ENCODE measurements around the gene TENT4B.
"Not testable (repeated sequence)": the region's sequence is repeated elsewhere in the genome, so short reads cannot be mapped to it uniquely, and the experiment has no call there.

The TENT4B gene

DNA sequence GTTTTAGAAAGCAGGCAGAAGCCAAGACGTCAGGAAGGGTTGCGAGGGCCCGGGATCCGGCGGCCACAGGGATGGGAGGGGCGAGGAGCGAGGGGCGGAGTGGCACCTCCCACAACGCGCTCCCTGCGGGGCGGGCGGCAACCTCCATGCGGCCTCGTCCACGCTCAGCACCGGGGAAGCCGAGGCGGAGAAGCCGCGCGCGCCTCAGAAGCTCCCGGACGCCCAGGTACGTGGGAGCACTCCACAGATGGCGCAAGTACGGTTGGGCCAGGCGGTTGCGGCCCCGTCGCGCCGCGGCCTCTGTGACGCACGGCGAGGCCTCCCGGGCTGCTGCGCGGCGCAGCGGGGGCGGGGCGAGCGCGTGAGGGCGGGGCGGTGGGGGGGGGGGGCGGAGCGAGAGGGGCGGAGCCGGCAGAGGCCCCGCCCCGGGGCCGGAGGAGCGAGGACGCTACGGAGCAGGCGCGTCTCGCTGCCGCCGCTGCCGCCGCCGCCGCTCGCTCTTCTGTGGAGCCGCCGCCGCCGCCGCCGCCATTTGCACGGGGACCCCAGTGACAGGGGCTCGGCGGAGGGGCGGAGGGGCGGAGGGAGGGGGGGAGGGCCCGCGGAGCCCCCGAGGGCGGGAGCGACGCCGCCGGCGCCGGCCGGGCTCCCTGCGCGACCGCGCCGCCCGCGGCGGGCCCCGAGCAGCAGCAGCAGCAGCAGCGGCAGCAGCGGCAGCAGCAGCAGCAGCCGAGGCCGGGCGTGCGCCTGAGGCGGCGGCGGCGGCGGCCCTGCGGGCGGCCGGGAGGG, at the start of gene TENT4B:
TENT4B (plus strand) TSS at position 500 of the 789 bp plus-strand sequence. CDS start 316 bp downstream, outside the sequence.
- peak; percentile 79 for DNase-seq

DNA sequence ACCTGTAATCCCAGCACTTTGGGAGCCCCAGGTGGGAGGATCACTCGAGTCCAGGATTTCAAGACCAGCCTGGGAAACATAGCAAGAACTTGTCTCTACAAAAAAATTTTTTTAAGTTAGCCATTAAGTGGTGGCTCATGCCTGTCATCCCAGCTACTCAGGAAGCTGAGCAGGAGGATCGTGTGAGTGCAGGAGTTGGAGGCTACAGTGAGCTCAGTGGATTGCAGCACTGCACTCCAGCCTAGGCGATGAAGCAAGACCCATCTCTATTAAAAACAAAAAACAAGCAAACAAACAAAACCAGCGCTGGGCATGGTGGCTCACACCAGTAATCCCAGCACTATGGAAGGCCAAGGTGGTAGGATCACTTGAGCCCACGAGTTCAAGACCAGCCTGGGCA, 49.3 kb upstream of the TENT4B start:
- no peak for DNase-seq

DNA sequence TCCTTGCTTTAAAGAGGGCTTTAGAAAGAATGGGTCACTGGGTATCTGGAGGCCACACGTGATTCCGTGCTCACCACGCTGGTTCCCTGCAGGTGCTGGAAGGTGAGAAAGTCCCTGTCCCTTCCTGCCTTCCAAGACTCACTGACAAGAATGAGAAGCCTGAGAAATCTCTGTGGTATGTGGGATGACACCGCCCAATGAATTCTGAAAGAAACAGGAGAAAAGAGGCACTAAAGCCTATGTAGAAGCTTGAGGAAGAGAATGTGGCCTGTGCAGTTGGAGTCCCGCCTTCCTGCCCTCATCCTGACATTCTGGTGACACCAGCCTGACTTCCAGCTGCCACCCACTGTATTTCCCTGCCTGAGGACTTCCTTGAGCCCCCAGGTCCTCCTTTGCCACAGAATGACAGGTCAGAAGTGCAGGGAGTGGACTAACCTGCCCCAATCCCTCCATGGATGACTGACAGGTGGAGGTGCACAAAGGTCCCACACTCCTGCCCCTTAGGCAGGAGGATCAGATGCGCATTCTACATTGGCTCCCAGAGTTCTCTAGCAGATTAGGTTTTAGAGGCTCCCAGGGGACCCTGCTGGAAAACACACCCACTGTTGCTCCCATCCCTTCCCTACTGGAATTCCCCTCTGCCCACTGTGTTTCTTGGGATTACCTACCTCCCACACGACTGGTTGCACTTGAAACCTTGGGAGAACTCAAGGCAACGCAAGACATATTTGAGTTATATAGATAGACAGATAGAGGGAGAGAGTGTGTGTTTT, 38.6 kb upstream of the TENT4B start:
- no peak for DNase-seq

DNA sequence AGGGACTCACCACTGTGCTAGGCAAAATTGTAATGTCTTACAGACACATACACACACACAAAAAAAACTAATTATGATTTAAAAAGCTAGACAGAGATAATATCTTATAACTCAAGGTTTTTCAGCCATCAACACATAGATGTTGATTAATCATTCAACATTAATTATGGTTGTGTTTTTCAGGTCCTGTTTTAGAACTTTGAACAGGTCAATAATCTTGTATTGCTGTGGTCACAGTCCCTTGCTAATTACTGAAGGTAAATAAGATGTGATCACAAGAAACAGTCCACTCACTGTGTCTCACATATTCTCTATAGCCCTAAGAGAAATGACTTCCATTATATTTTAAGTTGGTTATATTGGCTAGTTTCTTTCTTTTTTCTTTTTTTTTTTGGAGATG, 32.4 kb upstream of the TENT4B start:
- DNase-seq: no peak

DNA sequence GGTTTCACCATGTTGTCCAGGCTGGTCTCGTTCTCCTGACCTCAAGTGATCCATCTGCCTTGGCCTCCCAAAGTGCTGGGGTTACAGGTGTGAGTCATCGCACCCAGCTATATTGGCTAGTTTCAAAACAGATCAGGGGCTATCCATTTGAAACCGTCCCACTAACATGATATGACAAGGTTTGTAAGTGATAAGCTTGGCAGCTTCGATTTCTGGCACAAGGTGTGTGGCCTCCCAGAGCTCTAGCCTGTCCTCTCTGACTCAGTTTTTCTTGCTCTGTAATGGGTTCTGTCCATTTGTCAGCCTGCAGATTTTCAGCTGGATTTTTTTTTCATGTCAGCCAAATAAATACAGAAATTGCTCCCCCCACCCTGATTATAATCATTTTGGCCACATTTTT, 31.8 kb upstream of the TENT4B start:
- DNase-seq: no peak

DNA sequence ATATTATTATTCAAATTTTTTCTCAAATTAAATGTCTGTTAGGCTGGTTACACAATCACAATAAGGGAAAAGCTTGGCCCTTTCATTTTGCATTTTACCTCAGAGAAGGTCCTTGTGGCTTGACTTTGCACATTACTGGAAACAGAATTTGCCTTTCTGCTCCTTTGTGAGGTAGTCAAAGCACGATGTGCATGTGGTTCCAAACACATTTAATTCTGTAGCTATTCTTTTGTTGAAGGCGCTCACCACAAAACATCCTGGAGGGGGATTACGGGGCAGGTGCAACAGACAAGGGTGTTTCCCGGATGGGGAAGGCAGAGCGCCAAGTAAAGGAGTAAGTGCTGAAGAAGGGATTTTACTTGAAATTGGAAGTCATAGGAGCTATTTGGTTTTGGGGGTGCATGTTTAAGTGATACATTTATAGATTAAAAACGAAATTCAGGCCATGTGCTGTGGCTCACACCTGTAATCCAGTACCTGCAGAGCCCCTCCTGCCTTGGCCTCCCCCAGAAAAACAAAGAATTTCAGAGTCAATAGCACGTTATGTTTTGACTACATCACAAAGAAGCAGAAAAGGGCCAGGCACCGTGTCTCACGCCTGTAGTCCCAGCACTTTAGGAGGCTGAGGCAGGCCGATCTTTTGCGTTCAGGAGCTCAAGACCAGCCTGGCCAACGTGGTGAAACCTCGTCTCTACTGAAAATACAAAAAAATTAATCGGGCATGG, 31.2 kb upstream of the TENT4B start:
- no peak for DNase-seq

DNA sequence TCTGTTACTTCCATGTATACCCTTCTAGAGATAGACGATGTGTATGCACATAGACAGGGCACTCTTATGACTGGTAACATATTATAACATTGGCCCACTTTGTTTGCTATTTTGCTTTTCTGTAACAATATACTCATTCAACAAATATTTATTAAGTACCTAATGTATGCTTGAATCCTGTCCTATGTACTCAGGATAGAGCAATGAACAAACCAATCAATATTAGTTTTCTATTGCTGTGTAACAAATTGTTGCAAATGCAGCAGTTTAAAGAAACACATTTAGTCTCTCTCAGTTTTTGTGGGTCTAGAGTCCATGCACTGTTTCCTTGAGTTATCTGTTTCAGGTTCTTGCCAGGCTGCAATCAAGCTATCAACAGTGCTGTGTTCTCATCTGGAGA, 29.7 kb upstream of the TENT4B start:
- DNase-seq: no peak

DNA sequence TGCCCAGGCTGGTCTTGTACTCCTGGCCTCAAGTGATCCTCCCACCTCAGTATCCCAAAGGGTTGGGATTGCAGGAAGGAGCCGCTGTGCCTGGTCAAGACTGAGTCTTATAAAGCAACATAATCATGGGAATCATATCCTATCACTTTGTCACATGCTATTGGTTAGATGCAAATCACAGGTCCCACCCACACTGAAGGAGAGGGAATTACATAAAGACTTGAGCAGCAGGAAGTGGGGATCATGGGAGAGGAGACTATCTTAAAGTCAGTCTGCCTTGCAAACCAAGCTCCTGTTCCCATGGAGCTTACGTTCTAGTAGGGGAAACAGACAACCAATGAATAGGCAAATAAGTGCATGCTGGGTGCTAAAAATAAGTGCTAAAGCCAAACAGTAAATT, 28.3 kb upstream of the TENT4B start:
- no peak for DNase-seq

DNA sequence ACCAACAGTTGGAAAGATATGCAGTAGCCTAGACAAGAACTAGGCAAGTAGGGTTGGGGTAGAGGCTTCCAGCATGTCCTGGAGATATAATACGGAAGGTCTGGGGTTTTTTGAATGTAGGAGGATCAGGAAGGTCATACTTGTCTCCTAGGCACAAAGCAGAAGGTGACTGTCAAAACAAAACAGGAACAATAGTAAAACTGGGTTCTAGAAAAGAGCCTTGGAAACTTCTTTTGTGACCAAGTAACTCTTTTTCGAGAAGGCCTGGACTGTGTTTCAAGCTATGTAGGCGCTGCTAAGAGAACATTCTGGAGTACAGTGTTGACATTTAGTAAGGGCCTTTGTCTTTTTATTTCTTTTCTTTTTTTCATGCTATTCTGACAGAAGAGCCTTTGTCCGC, 26.9 kb upstream of the TENT4B start:
- no peak for DNase-seq

DNA sequence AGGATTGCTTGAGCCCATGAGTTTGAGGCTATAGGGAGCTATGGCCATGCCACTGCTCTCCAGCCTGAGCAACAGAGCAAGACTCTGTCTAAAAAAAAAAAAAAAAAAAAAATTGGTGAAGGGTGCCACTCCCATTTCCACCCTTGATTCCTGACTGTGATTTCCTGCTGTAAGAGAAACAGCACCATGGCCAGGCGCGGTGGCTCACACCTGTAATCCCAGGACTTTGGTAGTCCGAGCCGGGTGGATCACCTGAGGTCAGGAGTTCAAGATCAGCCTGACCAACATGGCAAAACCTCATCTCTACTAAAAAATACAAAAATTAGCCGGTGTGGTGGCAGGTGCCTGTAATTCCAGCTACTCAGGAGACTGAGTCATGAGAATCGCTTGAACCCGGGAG, 20.5 kb upstream of the TENT4B start:
- not testable (repeated sequence) for DNase-seq

DNA sequence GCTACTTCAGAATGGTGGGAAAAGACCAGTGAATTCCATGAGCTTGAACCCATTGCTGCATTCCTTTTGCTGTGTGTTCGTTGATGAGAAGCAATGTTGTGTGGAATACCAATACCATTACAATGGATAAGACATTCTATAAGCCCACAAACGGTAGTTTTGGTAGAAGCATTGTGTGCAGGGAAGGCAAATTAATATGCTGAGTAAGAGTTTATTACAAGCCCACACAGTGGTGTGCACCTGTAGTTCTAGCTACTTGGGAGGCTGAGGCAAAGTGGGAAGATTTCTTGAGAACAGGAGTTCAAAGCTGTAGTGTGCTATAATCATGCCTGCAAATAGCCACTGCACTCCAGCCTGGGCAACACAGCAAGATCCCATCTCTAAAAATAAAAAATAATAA, 19.9 kb upstream of the TENT4B start:
- no peak for DNase-seq

DNA sequence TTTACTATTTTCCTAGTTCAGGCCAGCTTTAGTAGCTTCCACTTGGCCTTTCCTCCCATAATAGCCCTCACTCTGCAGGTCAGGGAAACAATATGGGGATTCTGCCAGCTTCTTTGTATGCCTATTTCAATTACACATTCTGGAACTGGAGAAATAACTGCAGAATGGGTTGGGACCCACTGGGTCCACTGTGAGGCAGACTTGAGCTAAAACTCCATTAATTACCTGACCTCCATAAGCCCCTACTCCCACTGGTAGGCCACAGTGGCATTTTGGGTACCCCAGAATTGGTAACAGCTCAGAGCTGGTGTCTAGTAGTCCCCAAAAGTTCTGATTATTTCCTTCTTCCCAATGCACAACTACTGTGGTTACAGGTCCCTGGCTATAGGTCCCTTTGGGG, 16.7 kb upstream of the TENT4B start:
- DNase-seq: no peak

DNA sequence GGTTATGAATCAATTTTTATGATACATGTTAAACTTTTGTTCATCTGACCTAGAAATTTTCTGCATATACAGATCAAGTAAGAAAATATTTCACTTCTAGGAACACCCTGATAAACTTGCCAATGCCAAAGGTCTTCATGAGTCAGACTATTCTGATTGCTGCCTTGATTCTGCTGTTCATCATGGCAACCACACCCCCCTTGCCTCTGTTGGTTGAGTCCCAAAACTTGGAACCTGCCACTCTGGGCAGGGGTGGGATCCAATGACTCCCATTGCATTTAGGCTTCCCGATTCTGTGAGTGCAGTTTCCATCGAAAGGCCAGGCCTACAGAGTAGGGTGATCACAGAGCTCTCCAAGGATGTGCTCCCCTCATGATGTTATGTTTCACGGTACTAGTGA, 15.8 kb upstream of the TENT4B start:
- DNase-seq: no peak

DNA sequence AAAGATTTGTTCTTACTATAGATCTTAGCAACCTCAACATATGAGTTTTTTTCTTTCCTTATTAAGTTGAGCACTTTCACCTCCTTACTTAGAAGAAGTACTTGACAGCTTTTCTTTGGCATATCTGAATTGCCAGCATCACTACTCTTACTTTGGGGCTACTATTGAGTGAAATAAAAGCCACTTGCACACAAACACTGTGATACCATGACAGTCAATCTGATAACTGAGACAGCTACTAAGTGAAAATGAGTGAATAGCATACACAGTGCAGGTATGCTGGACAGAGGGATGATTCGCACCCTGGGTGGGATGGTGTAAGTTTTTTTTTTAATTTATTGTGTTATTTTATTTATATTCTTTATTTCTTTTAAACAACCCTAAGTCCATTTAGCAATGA, 13.5 kb upstream of the TENT4B start:
- DNase-seq: no peak

DNA sequence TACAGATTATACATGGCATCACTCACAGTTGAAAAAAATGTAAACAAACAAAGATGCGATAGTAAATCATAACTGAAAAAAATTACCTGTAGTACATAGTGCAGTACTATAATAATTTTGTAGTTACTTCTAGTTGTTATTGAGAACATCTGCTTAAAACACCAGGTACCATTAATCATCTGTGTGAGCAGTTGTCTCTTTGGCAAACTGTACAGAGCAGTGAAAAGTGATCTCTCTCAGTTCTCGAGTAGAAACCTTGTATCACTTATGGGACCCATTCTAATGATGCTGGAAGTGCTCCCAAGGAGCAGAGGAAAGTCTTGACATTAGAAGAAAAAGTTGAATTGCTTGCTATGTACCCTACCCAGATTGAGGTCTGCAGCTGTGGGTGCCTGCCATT, 8.9 kb upstream of the TENT4B start:
- DNase-seq: no peak

DNA sequence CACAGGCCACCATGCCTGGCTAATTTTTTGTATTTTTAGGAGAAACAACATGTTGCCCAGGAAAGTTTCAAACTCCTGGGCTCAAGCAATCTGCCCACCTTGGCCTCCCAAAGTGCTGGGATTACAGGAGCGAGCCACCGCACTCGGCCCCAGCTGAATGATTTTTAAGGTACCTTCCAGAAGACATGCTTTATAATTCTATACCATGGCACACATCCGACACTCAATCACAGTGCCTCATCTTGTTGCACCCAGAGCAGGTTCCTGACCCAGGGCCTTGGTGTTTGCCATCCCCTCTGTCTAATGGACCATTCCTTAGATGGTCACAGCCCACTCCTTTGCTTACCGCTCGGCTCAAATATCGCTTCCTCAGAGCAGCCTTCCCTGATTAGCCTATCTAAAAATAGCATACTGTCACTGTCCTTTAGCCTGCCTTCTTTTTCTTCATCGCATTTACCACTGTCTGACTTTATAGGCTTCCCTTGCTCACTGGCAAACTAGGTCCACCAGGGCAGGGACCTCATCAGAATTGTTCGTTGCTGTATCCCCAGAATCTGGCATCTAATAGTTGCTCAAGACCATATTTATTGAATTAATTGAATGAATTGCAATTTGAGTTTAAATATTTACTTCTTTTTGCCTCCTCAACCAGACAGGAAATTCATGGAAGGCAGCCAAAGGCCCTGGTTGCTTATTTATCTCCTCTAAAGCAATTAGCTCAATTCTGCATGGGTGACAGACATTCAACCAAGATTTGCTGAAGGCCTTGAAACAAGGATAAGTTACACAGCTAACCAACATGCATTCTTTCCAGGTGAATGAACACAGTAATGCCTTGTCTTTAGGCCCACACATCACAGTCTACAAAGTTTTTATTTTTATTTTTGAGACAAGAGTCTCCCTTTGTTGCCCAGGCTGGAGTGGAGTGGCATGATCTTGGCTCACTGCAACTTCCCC, 6.3 kb upstream of the TENT4B start:
- no peak for DNase-seq

DNA sequence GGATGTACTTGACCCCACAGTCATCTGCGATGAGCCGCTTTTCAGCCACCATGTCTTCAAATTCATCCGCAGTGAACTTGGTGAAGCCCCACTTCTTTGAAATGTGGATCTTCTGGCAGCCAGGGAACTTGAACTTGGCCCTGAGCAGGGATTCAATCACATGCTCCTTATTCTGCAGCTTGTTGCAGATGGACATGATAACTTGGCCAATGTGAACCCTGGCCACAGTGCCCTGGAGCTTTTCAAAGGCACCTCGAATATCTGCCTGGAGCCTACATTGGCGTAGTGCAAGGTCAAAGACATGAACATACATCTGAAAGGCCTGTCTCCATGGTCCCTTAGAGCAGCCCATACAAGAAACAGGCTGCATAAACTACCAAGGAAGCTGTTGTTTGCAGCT, 1.8 kb upstream of the TENT4B start:
- DNase-seq: no peak

DNA sequence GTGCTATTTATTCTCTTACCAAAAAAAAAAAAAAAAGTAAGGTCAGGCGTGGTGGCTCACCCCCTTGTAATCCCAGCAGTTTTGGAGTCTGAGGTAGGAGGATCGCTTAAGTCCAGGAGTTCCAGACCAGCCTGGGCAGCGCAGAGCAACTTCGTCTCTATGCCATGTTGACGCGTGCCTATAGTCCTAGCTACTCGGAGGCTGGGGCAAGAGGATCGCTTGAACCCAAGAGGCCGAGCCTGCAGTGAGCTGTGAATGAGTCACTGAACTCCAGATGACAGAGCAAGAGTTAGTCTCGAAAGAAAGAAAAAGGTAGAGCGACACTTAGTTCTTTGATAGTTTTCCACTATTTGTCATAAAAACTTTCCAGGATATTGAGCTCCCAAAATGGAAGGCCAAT, 1.4 kb upstream of the TENT4B start:
- DNase-seq: no peak

DNA sequence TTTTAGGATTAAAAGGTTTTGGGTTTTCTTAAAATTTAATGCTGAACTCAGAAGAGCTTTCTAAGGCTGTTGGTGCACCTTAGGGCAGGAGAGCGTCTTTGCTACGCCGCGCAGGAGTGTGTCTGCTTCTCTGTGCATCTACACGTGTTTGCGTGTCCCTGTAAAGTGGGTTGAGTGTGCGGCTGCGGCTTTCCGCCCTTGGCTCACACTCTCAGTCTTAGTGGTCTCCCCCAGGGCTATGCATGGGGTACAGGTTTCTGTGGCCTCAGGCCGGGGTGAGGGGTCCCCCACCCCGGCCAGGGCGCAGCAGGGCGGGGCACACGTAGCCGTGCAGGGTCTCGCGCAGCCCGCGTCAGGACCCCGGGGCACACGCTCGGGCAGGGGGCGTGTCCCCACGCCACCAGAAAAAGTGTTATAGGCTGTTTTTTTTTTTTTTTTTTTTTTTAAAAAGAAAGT, 727 bp upstream of the TENT4B start:
- DNase-seq: peak; percentile 16

DNA sequence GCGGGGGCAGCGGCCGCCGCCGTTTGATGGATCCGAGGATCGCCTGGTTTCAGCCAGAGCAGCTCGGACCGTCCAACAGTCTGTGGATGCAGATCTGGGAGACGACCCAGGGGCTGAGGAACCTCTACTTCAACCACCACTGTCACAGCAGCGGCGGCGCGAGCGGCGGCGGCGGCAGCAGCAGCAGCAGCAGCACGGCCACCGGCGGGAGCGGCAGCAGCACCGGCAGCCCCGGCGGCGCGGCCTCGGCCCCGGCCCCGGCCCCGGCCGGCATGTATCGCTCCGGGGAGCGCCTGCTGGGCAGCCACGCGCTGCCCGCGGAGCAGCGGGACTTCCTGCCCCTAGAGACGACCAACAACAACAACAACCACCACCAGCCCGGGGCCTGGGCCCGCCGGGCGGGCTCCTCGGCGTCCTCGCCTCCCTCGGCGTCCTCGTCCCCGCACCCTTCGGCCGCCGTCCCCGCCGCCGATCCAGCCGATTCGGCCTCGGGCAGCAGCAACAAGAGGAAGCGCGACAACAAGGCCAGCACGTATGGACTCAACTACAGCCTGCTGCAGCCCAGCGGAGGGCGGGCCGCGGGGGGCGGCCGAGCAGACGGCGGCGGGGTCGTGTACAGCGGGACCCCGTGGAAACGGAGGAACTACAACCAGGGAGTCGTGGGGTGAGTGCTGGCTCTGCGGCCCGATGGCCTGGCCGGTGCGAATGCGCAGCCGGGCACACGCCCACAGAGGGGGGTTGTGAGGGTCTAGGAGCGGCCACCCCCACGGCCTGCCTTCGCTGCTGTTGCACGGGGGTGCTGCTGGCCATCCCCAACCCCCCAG, 702 bp downstream of the TENT4B start:
- DNase-seq: no peak

DNA sequence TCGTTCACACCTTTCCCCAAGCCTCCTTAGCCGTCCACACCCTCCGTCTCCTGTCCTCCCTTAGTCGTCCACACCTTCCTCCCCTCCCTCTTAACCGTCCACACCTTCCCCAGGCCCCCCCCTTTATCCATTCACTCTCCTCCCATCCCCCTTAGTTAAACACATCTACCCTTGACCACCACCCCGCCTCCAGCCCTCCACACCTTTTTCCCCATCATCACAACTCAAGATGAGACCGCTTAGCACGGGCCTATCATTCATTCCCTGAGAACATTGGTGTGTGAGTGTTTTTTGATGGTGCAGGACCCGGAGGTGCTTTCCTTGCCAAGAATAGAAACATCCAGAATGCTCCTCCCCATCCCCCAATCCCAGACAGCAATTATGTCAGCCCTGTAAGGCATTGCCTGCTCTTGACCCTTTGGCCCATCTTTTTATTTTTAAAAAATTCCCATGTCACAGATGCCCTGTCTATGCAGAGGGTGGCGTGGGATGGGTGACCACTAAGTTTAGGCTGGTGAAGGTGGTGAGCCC, 1.4 kb downstream of the TENT4B start:
- DNase-seq: no peak
